Neural progenitor cell (in vitro differentiated cells): ENCODE results near the gene TSPAN19. TPM values are rescaled to one million over a fixed set of nuclear protein-coding genes. Genes with fewer than 3 reads are reported as not detected.
A peak's percentile ranks its signal among the peaks of the same experiment; 100 is the strongest.

ENCODE experiments used
- DNase-seq: peaks from one replicate; pipeline ENCODE4 v3.0.0-alpha.2; 2016; ENCODE audit warnings: low spot score
- H2AFZ ChIP-seq: fragments of 200-600 bp; sonication (generic); replicated peaks from 2 replicates; pipeline ENCODE4 v1.6.1; 2016; ENCODE audit warnings: antibody characterized with exemption
- H3F3A ChIP-seq: fragments of 200-600 bp; sonication (generic); 2 replicates; pipeline ENCODE4 v1.6.1; 2016; ENCODE audit warnings: antibody characterized with exemption, low read depth
- H3K27ac ChIP-seq: fragments of 200-600 bp; sonication (generic); 2 replicates; pipeline ENCODE4 v1.5.1; 2016; ENCODE audit warnings: mild to moderate bottlenecking
- H3K27me3 ChIP-seq: fragments of 200-600 bp; sonication (generic); 2 replicates; pipeline ENCODE4 v1.6.1; 2016; ENCODE audit warnings: mild to moderate bottlenecking, moderate library complexity
- H3K36me3 ChIP-seq: fragments of 200-600 bp; sonication (generic); 2 replicates; pipeline ENCODE4 v1.5.1; 2016
- H3K4me1 ChIP-seq: fragments of 200-600 bp; sonication (generic); 2 replicates; pipeline ENCODE4 v1.6.1; 2016; ENCODE audit warnings: mixed run types
- H3K4me2 ChIP-seq: fragments of 200-600 bp; sonication (generic); 2 replicates; pipeline ENCODE4 v1.6.1; 2016
- H3K4me3 ChIP-seq: fragments of 200-600 bp; sonication (generic); 2 replicates; pipeline ENCODE4 v1.5.1; 2016
- H3K79me2 ChIP-seq: fragments of 200-600 bp; sonication (generic); 2 replicates; pipeline ENCODE4 v1.6.1; 2016; ENCODE audit warnings: low read depth
- H3K9ac ChIP-seq: fragments of 200-600 bp; sonication (generic); 2 replicates; pipeline ENCODE4 v1.6.1; 2016
- H3K9me3 ChIP-seq: fragments of 200-600 bp; sonication (generic); 2 replicates; pipeline ENCODE4 v1.5.1; 2016; ENCODE audit warnings: low read depth
- H4K20me1 ChIP-seq: fragments of 200-600 bp; sonication (generic); 2 replicates; pipeline ENCODE4 v1.6.1; 2016; ENCODE audit warnings: low read depth
- H3K27ac Mint-ChIP-seq: 3 replicates; pipeline ENCODE4 v1.8.0; 2021; ENCODE audit warnings: mixed read lengths
- H3K27me3 Mint-ChIP-seq: 2 replicates; pipeline ENCODE4 v1.8.0; 2022; ENCODE audit warnings: low read depth, mild to moderate bottlenecking, inconsistent platforms, moderate library complexity, mixed read lengths; ENCODE audit not compliant: insufficient read depth
- H3K36me3 Mint-ChIP-seq: 3 replicates; pipeline ENCODE4 v1.8.0; 2021; ENCODE audit warnings: mixed read lengths
- H3K4me1 Mint-ChIP-seq: 3 replicates; pipeline ENCODE4 v1.8.0; 2021; ENCODE audit warnings: mixed read lengths
- H3K4me3 Mint-ChIP-seq: 3 replicates; pipeline ENCODE4 v1.8.0; 2021; ENCODE audit warnings: mild to moderate bottlenecking, moderate library complexity, mixed read lengths
- H3K9me3 Mint-ChIP-seq: 3 replicates; pipeline ENCODE4 v1.8.0; 2020; ENCODE audit warnings: mixed read lengths
- EZH2 ChIP-seq: fragments of 200-600 bp; sonication (generic); IDR thresholded peaks from 2 replicates; pipeline ENCODE4 v1.6.1; 2017; ENCODE audit warnings: antibody characterized with exemption, mild to moderate bottlenecking, moderate library complexity
- EZH2phosphoT487 ChIP-seq: fragments of 200-600 bp; sonication (generic); IDR thresholded peaks from 2 replicates; pipeline ENCODE4 v1.6.1; 2017; ENCODE audit warnings: antibody characterized with exemption
- total RNA-seq: library from RNA; depleted of rRNA; stranded (reverse); fragments of >200 nt; gene quantifications from 2 replicates; pipeline ENCODE4 v1.2.3, GENCODE V29; 2015; ENCODE audit warnings: low replicate concordance
- TF ChIP-seq, protein P1 (sequence below): fragments of 200-600 bp; sonication (generic); IDR thresholded peaks from 2 replicates; pipeline ENCODE4 v1.5.1; 2017; ENCODE audit warnings: antibody characterized with exemption, mild to moderate bottlenecking

Gene TSPAN19
- total RNA-seq, 1 donor from 2014 or later = 4.3 TPM

- Histone ChIP-seq H2AFZ (no peak overlapping the region), H3K9ac (no peak overlapping the region), H4K20me1 (no peaks in the 10 kb centered on the region), H3K27me3 (no peaks in the 10 kb centered on the region), H3K4me1 (no peaks in the 10 kb centered on the region), H3K4me3 (no peak overlapping the region), H3F3A (peaks cover 4% of the 10 kb centered on the region), H3K4me2 (no peak overlapping the region), H3K9me3 (no peaks in the 10 kb centered on the region), H3K79me2 (no peaks in the 10 kb centered on the region), H3K36me3 (no peaks in the 10 kb centered on the region), H3K27ac (no peak overlapping the region)
- no peak for TF ChIP-seq EZH2
- no peak overlapping the region for H3K4me3 Mint-ChIP-seq
- H3K4me1 Mint-ChIP-seq = no peaks in the 10 kb centered on the region
- no peak overlapping the region for H3K27ac Mint-ChIP-seq
- no peaks in the 10 kb centered on the region for H3K27me3 Mint-ChIP-seq
- H3K9me3 Mint-ChIP-seq = no peaks in the 10 kb centered on the region
- DNase-seq = no peak
- H3K36me3 Mint-ChIP-seq = peaks cover 6% of the 10 kb centered on the region
These were observed 7.8 kb upstream of the TSPAN19 start for GRCh38 chr12:85043829-85044228.

GRCh38 chr12:85041395-85041794 lies 5.3 kb upstream of the TSPAN19 start:
- Mint-ChIP-seq H3K27ac (no peak overlapping the region), H3K4me1 (peaks cover 3% of the 10 kb centered on the region), H3K4me3 (no peak overlapping the region), H3K9me3 (no peaks in the 10 kb centered on the region), H3K27me3 (no peaks in the 10 kb centered on the region), H3K36me3 (no peaks in the 10 kb centered on the region)
- H3K4me1 ChIP-seq = peaks cover 9% of the 10 kb centered on the region
- no peaks in the 10 kb centered on the region for H3K79me2 ChIP-seq
- H4K20me1 ChIP-seq = no peaks in the 10 kb centered on the region
- H3K36me3 ChIP-seq = no peaks in the 10 kb centered on the region
- peaks cover 9% of the 10 kb centered on the region for H3F3A ChIP-seq
- H3K4me2 ChIP-seq = no peak overlapping the region
- no peak for DNase-seq
- H3K4me3 ChIP-seq = no peak overlapping the region
- H3K27me3 ChIP-seq = no peaks in the 10 kb centered on the region
- H2AFZ ChIP-seq = no peak overlapping the region
- TF ChIP-seq, protein P1, sequence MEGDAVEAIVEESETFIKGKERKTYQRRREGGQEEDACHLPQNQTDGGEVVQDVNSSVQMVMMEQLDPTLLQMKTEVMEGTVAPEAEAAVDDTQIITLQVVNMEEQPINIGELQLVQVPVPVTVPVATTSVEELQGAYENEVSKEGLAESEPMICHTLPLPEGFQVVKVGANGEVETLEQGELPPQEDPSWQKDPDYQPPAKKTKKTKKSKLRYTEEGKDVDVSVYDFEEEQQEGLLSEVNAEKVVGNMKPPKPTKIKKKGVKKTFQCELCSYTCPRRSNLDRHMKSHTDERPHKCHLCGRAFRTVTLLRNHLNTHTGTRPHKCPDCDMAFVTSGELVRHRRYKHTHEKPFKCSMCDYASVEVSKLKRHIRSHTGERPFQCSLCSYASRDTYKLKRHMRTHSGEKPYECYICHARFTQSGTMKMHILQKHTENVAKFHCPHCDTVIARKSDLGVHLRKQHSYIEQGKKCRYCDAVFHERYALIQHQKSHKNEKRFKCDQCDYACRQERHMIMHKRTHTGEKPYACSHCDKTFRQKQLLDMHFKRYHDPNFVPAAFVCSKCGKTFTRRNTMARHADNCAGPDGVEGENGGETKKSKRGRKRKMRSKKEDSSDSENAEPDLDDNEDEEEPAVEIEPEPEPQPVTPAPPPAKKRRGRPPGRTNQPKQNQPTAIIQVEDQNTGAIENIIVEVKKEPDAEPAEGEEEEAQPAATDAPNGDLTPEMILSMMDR = no peak
- TF ChIP-seq EZH2phosphoT487 (no peak), EZH2 (no peak)
- H3K27ac ChIP-seq = no peak overlapping the region
- H3K9me3 ChIP-seq = no peaks in the 10 kb centered on the region
- no peak overlapping the region for H3K9ac ChIP-seq

- DNase-seq = no peak
- TF ChIP-seq, protein P1 = no peak
- TF ChIP-seq EZH2 = no peak
- TF ChIP-seq EZH2phosphoT487 = no peak
- Mint-ChIP-seq H3K9me3 (no peaks in the 10 kb centered on the region), H3K36me3 (no peaks in the 10 kb centered on the region), H3K27me3 (no peaks in the 10 kb centered on the region), H3K27ac (peak overlapping the region; percentile 97), H3K4me1 (peaks cover 7% of the 10 kb centered on the region), H3K4me3 (peak overlapping the region; percentile 94)
- no peaks in the 10 kb centered on the region for H4K20me1 ChIP-seq
- H3K27ac ChIP-seq = peak overlapping the region; percentile 59
- peak overlapping the region; percentile 86 for H3K4me2 ChIP-seq
- H3K4me3 ChIP-seq = peak overlapping the region; percentile 66
- peaks cover 11% of the 10 kb centered on the region for H3F3A ChIP-seq
- H3K27me3 ChIP-seq = peaks cover 28% of the 10 kb centered on the region
- peak overlapping the region; percentile 83 for H2AFZ ChIP-seq
- no peaks in the 10 kb centered on the region for H3K36me3 ChIP-seq
- H3K79me2 ChIP-seq = no peaks in the 10 kb centered on the region
- H3K4me1 ChIP-seq = peaks cover 14% of the 10 kb centered on the region
- no peaks in the 10 kb centered on the region for H3K9me3 ChIP-seq
- peak overlapping the region; percentile 40 for H3K9ac ChIP-seq
These were observed 656 bp upstream of the TSPAN19 start for GRCh38 chr12:85036733-85037132.

DNA sequence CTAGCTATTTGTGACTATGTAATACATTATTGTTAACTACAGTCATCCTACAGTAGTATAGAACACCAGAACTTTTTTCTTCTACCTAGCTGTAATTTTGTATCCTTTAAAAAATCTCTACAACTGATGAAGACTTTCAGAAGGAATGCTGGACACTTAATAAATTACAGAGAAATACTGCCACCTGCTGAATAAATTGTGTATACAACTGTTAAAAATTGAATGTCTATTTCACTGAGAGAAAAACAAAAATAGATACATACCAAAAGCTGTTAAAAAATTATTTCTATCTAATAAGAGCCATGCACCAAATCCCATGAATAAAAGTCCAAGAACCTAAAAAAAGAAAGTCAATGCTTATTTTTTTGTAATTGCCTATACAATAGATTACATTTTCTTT lies 6.6 kb downstream of the TSPAN19 start:
- H3K27ac Mint-ChIP-seq = no peak overlapping the region

More for the DNA sequence above, 6.6 kb downstream of the TSPAN19 start:
- Mint-ChIP-seq H3K4me1 (no peaks in the 10 kb centered on the region), H3K4me3 (no peak overlapping the region), H3K27me3 (no peaks in the 10 kb centered on the region), H3K9me3 (no peaks in the 10 kb centered on the region), H3K36me3 (no peaks in the 10 kb centered on the region)
- Histone ChIP-seq H3K9ac (no peak overlapping the region), H3K4me1 (no peaks in the 10 kb centered on the region), H3F3A (no peaks in the 10 kb centered on the region), H3K79me2 (no peaks in the 10 kb centered on the region), H3K4me2 (no peak overlapping the region), H3K27me3 (peaks cover 25% of the 10 kb centered on the region), H3K36me3 (no peaks in the 10 kb centered on the region), H2AFZ (no peak overlapping the region), H3K27ac (no peak overlapping the region), H3K9me3 (no peaks in the 10 kb centered on the region), H4K20me1 (no peaks in the 10 kb centered on the region), H3K4me3 (no peak overlapping the region)
- peak; percentile 61 for DNase-seq
- no peak for TF ChIP-seq EZH2phosphoT487
- TF ChIP-seq, protein P1 = peak; percentile 76
